Suprapubic skin (tissue), 4 donors: ENCODE measurements around the gene RUVBL2.

Experiments
- POLR2A ChIP-seq, 2 donors: fragments of 450-650 bp; IDR thresholded peaks; one replicate each; pipeline ENCODE4 v1.6.1; 2017; ENCODE audit warnings: antibody characterized with exemption in 2 of 2, mild to moderate bottlenecking in 2 of 2, moderate library complexity in 2 of 2
- POLR2AphosphoS5 ChIP-seq, 3 donors: sonication (generic); formaldehyde crosslinking; IDR thresholded peaks; one replicate each; pipeline ENCODE4 v1.6.1; 2017; ENCODE audit warnings: antibody characterized with exemption in 3 of 3
- TF ChIP-seq, protein P1 (sequence below), 2 donors: fragments of 200-600 bp in 1 of 2; fragments of 450-650 bp in 1 of 2; sonication (generic) in 1 of 2; IDR thresholded peaks; one replicate each; pipeline ENCODE4 v1.5.1; 2016 to 2019; ENCODE audit warnings: antibody characterized with exemption in 2 of 2, mild to moderate bottlenecking in 1 of 2, moderate library complexity in 1 of 2

DNA sequence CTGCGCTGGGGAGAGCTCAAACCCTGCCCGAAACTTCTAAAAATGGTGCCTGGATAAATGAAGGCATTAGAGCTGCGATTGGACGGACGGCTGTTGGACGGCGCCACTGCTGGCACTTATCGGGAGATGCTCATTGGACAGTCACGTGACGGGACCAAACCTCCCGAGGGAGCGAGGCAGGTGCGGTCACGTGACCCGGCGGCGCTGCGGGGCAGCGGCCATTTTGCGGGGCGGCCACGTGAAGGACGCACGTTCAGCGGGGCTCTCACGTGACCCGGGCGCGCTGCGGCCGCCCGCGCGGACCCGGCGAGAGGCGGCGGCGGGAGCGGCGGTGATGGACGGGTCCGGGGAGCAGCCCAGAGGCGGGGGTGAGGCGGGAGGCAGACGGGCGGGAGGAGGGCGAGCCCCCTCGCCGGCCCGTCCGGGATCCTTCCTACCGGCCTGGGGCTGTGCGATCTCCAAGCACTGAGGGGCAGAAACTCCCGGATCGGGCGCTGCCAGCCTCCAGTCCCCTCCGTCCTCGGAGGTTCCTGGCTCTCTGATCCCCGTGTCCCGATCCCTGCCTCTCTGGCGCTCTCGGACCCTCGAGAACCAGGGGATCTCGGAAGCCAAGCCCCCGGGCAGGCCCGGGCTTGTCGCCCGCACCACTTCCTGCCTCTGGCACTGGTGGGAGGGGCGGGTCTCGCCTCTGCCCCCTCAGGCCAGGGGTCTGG lies 38.9 kb upstream of the RUVBL2 start, which contains the start of gene BAX:
- TF ChIP-seq, protein P1, sequence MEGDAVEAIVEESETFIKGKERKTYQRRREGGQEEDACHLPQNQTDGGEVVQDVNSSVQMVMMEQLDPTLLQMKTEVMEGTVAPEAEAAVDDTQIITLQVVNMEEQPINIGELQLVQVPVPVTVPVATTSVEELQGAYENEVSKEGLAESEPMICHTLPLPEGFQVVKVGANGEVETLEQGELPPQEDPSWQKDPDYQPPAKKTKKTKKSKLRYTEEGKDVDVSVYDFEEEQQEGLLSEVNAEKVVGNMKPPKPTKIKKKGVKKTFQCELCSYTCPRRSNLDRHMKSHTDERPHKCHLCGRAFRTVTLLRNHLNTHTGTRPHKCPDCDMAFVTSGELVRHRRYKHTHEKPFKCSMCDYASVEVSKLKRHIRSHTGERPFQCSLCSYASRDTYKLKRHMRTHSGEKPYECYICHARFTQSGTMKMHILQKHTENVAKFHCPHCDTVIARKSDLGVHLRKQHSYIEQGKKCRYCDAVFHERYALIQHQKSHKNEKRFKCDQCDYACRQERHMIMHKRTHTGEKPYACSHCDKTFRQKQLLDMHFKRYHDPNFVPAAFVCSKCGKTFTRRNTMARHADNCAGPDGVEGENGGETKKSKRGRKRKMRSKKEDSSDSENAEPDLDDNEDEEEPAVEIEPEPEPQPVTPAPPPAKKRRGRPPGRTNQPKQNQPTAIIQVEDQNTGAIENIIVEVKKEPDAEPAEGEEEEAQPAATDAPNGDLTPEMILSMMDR (IDR thresholded peaks at IDR 0.05) = no peak
- TF ChIP-seq POLR2A (IDR thresholded peaks at IDR 0.05) = peak in 1 of 2 donors; percentile 35
- peak; percentile 8 to 92 (median 30) for TF ChIP-seq POLR2AphosphoS5 (IDR thresholded peaks at IDR 0.05)
